ENCODE results near the gene MAD2L2. TPM values are rescaled to one million over a fixed set of nuclear protein-coding genes. Genes with fewer than 3 reads are reported as not detected.

Gene MAD2L2
- total RNA-seq, 1 donor from 2014 or later, result 22.0 TPM

DNA sequence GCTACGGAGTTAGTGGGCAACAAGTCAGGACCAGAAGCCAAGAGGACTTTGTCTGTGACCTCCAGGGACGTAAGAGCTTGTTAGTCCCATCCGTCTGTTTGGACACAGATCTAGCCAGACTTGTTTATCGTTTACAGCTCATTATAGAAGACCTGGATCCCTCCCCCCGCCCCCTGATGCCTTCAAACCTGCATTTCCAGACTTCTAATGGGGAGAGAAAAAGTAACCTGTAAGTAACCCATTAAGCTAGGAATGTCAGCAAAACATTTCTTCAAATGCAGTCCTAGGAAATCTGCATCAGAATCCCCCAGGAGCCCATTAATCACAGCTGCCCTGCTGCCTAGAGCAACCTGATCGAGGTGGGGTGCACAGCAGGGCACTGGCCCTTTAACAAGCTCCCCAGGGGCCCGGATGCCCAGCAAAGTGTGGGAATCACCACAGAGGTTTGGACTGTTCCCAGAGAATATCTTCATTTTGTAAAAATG, 1.4 kb upstream of the MAD2L2 start:
- no peak for DNase-seq (ENCODE audit: low spot score)

DNA sequence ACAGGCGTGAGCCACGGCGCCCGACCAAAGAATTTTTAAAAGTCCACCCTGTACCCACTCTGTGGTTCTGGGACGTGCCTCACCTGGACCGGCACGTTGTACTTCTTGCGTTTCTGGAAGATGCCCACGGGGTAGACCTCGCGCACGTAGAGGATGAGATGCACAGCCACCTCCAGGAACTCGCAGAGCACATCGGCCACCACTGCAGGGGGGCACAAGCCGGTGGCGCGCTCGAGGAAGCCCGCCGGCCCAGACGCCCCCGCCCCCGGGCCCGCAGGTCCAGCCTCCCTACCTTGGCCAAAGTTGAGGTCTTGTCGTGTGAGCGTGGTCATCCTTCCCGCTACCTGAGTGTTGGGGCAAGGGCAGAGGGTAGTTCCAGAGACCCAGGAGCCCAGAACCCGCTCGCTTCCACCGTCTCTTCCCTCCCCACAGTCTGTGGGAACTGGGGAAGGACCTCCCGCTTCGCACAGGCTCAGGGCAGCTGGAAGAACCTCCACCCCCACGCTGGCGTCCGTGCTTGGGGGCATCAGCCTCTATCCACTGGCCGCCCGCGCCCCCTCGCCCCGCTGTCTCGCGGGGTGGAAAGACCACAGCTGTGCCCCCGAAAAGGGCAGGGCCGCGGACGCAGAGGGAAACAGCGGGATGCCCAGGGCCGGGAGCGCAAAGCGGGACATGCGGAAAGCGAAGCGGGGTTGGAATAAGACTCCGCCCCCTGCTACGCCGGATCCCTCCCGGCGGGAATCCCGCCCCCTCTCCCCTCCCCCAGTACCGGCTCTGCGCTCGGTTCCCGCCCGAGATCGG, 478 bp downstream of the MAD2L2 start:
- DNase-seq (ENCODE audit: low spot score), result no peak

DNA sequence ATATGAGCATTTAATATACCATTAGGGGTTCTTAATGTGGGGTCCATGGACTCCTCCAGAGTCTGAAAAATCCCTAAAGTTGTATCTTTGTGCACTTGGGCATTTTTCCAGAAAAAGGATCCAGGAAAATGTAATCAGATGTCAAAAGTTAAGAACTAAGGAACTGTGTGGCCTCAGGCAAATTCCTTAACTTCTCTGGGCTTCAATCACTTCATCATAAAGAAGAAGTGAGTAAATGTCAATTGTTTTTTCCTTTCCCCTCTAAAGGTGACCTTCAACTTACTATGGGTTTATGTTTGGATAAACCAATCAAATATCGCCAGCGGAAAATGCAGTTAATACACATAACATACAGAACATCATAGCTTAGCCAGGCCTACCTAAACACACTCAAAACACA, 2.5 kb downstream of the MAD2L2 start:
- DNase-seq (ENCODE audit: low spot score), result no peak

DNA sequence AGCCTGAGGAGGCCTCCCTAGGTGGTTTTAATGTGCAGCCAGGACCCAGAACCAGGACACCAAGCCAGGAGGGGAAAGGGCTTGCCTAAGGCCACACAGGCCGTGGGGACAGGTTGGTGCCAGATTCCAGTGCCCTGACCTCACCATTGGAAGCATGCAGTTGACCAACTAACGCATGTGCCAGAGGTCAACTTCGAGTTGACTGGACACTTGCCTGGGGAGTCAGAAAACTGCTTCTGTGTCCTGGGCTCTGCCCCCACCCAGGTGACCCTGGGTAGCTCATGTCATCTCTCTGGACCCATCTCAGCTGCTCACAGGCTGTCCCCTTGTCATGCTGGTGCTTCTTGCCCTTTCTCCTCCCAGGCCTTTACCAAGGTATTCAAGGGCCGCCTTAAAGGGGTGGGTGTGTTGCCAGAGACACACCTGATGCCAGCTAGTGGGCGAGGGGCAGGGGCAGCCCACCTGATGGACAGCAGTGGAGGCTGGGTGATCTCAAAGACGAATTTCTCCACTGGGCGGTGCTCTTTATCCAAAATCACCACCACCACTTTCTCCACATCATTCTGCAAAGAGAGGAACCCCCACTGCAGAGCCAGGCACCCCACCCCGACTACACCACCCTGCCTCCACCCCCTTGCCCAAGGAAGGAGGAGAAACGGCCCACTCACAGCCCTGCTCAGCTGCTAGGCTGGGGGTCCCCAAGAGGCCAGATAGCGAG, 4.4 kb downstream of the MAD2L2 start:
- DNase-seq (ENCODE audit: low spot score), result no peak

DNA sequence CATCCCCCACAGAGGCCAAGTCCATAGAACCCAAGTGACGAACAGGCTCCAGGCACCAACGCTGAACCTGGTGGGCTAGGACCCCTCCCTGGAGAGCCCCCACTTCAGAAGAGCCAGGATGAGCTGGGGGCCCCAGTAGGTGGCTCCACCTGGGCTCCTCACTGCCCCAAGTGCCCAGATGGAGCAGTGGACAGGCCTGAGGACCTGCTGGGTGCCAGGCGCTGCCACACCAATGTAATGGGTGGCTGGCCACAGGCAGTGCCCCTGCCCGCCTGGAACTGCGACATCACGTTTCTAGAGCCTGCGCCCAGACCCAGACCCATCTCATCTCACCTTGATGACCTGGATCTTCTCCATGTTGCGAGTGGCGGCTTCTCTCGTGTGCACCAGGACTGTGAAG, 5.6 kb downstream of the MAD2L2 start:
- no peak for DNase-seq (ENCODE audit: low spot score)

DNA sequence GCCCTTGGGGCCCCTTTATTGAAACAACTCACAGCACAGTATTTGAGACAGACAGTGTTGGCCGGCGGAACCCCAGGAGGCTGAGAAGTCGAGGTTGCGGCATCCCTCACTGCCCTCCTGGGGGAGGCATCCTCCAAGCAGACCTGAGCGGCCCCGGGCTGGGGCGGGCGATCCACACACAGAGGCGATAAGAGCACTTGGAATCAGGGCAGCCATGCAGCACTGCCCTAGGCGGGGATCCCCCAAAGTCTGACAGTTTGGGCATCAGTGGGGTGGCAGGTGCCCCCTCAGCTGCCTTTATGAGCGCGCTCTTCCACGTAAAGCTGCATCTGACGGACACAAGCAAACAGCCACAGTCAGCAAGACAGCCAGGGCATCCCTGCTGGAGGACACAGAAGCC, 6.5 kb downstream of the MAD2L2 start:
- no peak for DNase-seq (ENCODE audit: low spot score)

DNA sequence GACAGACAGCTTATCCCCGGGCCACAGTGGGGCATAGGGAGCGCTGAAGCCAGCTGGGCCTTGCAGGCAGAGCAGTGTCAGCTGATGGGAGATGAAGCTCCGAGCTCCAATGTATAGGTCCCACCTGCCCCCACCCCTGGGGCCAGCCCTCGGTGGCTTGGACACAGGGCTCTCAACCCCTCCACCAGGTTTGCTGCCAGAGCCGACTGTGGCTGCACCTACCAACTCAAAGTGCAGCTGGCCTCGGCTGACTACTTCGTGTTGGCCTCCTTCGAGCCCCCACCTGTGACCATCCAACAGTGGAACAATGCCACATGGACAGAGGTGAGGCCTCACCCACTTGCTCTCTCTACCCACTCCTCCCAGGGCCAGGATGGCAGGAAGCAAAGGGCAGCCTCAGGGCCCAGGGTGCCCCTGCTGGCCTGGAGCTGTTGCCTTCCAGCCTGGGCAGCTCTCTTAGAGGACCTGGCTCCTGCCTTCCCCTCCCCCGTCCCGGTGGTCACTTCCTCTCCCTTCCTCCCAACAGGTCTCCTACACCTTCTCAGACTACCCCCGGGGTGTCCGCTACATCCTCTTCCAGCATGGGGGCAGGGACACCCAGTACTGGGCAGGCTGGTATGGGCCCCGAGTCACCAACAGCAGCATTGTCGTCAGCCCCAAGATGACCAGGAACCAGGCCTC, 7.7 kb downstream of the MAD2L2 start:
- DNase-seq (ENCODE audit: low spot score), result no peak

DNA sequence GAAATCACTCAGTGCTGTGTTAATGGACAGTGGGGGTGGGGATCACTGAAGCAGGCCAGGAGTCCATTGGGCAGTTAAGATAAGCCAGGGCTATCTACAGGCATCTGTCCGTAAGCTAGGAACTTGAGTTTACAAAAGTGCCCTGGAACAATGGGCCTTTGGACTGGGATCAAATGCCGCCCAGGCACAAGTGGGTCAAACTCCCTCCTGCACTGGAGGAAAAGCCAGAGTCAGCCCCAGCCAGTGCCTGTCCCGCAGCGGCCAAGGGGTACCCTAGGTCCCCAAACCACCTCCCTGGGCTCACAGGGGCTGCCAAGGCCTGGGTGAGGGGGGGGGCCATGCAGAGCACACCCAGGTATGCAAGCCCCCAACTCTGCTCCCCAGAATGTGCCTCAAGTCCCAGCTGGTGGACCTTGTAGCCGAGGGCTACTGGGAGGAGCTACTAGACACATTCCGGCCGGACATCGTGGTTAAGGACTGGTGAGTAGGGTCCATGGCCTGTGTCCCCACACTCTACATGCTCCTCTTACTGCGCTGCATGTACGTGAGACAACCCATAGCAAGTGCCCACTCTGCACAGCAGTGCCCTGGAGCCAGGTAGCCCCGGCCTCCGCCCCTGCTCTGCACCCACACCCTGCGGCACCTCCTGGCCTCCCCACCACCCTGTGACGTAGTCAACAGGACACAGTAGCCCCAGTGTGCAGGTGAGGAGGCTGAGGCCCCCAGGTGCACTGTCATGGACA, 9.2 kb downstream of the MAD2L2 start:
- DNase-seq (ENCODE audit: low spot score), result peak; percentile 61

DNA sequence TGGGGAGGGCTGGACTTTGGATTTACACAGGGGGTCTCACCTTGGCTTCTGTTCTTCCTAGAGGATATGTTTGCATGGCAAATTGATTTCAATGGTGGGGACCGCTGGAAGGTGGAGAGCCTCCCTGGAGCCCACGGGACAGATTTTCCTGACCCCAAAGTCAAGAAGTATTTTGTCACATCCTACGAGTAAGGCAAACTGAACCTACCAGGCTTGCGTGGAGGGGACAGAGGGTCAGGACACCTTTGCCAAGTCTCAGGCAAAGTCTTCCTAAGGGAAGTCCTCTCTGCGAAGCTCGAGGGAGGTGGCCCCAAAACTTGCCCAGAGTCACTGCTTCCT, 9.8 kb downstream of the MAD2L2 start:
- no peak for DNase-seq (ENCODE audit: low spot score)

DNA sequence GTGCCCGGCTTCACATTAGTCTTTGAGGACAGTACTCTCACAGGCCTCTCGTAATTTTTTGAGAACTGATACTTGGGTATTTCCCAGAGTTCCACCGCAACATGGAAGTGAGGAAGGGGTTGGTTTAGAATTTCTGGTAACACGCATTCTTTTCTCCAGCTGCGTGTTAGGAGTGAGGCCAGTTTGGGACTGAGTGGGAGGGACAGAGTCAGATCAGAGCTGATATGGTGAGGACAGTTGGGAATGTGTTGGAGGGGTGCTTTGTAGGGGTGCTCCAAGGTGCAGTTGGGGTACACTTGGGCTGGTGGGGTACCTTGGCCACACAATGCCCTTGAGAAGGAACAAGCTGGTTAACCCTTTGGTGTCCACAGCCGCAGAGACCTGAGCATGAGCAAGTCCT, 10.2 kb downstream of the MAD2L2 start:
- no peak for DNase-seq (ENCODE audit: low spot score)

DNA sequence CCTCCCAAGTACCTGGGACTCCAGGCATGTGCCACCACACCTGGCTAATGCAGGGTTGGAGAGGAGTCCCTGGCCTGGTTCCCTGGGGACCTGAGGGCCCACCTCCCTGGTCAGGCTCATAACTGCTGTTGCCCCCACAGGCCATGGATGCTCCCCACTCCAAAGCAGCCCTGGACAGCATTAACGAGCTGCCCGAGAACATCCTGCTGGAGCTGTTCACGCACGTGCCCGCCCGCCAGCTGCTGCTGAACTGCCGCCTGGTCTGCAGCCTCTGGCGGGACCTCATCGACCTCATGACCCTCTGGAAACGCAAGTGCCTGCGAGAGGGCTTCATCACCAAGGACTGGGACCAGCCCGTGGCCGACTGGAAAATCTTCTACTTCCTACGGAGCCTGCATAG, 12.4 kb downstream of the MAD2L2 start:
- no peak for DNase-seq (ENCODE audit: low spot score)

DNA sequence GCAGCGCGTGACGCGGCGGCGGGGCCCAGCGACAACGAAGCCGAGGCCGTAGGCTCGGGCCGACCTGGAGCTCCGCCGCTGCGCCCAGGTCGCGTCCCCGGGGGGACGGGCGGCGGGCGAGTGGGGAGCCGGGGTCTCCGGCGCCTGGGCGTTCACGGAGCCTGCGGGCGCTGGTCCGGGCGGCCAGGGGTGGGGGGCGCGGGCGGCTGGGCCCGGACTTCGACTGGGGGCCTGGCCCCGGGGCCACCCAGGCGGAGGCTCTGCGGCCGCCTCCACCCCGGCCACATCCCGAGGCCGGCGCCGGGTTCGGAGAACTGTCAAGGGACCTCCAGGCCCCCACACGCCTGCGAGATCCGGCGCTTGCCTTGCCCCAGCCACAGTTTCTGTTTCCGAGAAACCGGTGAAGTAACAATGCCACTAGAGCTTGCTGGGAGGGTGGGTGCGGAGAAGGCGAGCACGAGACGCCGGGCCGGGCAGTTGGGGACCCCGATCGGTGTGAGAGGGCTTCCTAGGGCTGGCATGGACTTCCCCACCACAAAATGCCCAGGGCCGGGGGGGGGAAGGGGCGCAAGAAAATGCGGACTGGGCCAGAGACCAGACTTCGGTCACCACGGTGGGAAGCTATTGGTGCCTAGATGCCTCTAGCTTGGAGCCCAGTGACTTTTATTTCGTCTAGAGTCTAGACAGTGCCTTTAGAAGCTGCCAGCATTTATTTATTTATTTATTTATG, 16.4 kb downstream of the MAD2L2 start:
- DNase-seq (ENCODE audit: low spot score), result no peak

DNA sequence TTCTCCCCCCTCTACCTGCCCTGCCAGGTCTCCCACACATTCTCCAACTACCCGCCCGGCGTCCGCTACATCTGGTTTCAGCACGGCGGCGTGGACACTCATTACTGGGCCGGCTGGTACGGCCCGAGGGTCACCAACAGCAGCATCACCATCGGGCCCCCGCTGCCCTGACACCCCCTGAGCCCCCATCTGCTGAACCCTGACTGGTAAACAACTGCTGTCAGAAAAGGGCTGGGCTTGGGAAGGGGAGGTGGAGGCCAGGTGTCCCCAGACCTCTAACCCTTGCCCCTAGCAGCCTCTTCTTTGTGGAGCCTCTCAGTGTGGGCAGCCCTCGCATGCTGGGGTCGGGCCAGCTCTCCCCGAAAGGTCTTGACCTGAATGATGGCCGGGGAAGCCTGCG, 19.8 kb downstream of the MAD2L2 start:
- DNase-seq (ENCODE audit: low spot score), result no peak

DNA sequence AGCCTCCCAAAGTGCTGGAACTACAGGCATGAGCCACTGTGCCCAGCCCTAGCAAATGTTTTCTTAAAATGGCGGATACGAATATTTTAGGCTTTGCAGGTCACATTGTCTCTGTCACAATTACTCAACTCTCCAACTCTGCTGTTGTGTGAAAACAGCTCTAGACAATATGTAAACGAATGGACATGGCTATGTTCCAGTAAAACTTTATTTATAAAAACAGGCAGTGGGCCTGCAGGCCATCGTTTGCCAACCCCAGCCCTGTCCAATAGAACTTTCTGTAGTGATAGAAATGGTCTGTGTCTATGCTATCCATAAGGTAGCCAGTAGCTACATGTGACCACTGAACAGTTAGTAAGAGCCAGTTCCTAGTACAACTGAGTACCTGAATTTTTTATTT, 21.2 kb downstream of the MAD2L2 start:
- DNase-seq (ENCODE audit: low spot score), result no peak

DNA sequence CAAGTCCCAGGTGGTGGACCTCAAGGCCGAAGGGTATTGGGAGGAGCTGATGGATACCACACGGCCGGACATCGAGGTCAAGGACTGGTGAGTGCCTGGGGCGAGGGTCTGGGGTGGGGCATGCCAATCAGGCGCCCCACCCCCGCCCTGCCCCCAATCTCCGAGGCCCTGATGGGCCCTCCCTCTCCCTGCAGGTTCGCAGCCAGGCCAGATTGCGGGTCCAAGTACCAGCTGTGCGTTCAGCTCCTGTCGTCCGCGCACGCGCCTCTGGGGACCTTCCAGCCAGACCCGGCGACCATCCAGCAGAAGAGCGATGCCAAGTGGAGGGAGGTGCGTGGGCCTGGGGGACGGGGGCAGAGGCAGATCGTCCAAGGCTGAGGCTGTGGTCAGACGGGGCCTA, 22.4 kb downstream of the MAD2L2 start:
- DNase-seq (ENCODE audit: low spot score), result no peak

DNA sequence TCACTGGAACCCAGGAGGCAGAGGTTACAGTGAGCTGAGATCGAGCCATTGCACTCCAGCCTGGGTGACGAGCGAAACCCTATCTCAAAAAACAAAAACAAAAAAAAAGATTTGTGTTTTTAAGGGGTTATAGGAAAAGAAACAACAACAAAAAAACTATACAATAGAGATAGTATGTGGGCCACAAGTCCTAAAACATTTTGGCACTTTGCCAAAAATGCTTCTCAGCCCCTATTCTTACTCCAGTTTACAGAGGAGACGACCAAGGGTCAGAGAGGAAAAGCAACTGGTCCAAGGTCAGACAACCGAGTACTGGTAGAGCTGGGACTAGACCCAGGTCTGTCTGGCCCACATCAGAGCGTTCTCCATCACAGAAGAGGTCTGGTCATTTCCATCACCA, 23.3 kb downstream of the MAD2L2 start:
- no peak for DNase-seq (ENCODE audit: low spot score)

DNA sequence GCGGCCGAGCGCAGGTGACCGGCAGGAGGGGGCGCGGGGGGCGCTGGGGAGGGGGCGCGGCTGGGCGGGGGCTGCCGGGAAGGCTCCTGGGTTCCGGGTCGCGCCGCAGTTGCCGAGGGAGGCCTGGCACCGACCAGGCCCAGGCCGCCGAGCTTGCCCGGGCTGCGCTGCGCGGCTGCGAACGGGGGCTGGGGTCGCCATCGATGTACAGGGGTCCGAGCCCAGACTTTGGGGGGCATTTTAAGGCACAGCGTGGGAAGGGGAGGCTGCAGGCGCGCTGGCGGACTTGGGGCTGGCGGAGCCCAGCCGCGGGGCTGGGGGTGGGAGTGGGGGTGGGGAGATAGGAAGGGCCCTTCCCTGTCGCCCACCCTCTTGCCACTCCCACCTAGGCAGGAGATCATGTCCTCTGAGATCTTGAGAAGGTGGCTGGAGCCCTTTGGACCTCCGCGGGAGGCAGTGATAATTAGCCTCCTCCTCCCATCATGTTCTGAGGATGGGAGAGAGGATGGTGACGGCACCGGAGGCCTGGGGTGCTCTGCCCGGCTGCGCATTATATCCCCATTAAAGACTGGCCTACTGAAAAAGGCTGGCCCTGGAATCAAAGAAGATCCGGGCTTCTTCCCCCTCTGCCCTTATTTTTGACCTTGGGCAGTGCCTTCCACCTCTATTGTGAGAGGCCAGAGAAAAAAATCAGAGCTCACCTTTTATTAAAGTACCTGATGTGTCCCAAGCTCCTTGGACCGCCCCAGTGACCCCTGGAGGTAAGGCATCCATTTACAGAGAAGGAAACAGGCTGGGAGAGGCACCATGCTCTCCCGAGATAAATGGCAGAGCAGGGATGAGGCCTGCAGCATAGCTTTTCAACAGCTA, 25.8 kb downstream of the MAD2L2 start:
- DNase-seq (ENCODE audit: low spot score), result no peak

DNA sequence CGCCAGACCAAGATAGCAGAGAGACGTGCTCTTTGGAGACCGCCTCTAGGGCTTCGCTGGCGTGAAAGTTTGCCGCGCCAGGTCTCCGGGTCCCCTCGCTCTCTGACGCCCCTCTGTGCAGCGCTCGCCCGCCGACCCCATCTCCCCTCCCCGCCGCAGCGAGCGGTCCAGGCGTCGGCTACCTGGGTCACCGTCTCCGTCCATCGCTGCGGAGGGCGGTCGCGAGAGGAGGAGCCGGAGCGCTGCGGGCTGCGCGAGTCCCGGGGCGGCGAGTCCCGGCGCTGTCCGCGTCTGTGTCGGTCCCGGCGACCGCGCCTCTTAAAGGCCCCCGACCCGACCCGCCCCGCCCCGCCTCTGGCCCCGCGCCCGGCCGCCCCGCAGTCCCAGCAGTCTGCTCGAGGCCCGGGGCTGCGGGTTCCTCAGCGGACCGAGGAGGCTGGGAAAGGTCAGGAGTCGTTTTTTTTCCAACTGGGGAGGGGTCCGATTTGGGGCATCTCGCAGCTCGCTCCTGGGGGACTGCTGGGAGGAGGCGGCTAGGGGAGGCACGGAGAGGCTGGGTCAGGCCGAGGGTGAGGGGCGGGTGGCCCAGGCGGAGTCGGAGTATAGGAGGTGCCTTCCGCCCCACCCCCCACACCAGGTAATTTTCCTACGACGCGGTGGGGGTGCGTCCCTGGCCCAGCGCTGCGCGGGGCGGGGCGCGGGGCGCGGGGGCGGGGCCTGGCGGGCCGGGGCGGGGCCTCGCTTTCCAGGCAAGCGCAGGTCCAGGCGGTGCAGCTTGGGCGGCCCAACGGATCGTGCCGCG, 26.6 kb downstream of the MAD2L2 start, which contains the start of the genes FBXO2 and FBXO44:
TSS of gene FBXO2 (minus strand) at position 293 of the 802 bp plus-strand sequence. CDS start at position 204, 89 bp downstream.
TSS of gene FBXO44 (plus strand) at position 741 of the 802 bp plus-strand sequence. CDS start 959 bp downstream, outside the sequence.
- peak; percentile 66 for DNase-seq (ENCODE audit: low spot score)

DNA sequence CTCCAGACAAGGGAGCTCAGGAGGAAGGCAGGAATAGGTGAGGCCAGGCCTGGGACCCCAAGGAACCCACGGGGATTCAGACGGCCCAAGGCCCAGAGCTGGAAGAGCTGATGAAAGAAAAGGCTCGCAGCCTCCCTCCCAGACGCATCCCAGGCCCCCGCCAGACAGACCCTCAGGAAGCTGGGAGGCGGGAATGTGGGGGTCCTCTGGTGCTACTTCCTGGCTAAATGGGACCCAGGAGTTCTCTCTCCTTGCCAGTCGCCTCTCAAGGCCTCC, 27.1 kb downstream of the MAD2L2 start:
- no peak for DNase-seq (ENCODE audit: low spot score)
